ENCODE measurements around the gene NXT2. TPM values are rescaled to one million over a fixed set of nuclear protein-coding genes. Genes with fewer than 3 reads are reported as not detected.
"Not testable (repeated sequence)": the region's sequence is repeated elsewhere in the genome, so short reads cannot be mapped to it uniquely, and the experiment has no call there.

NXT2 gene
- polyA plus RNA-seq, 3 donors, result 4.2 to 22.5 (median 18.5) TPM

GRCh38 chrX:109553862-109554261 lies 17.2 kb downstream of the NXT2 start:
- no peaks in the 10 kb centered on the region for H3K4me1 ChIP-seq (ENCODE audit: control insufficient read depth in 1 of 2, insufficient read depth in 2 of 2, low read length in 2 of 2)
- no peaks in the 10 kb centered on the region for H3K79me2 ChIP-seq (ENCODE audit: insufficient read depth, low read length)
- Mint-ChIP-seq H3K27me3 (ENCODE audit: low read depth in 3 of 3) (peaks cover 0 to 3% (median 3%) of the 10 kb centered on the region in 3 donors), H3K9me3 (peaks cover 3 to 20% (median 14%) of the 10 kb centered on the region in 7 donors), H3K36me3 (no peaks in the 10 kb centered on the region), H3K4me1 (peaks cover under 1% of the 10 kb centered on the region), H3K27ac (no peak overlapping the region), H3K4me3 (no peak overlapping the region)
- no peak for DNase-seq
- H3K27ac ChIP-seq (ENCODE audit: low read depth in 1 of 2, low read length in 2 of 2), result no peak overlapping the region
- WGBS (ENCODE audit: insufficient coverage), result no CpG with 5 or more reads among the region's 1 CpG
- no peak overlapping the region for H3K4me3 ChIP-seq (replicated peaks in 1 of 3; ENCODE audit: low read depth in 2 of 3, low read length in 3 of 3)
- TF ChIP-seq CTCF (IDR thresholded peaks at IDR 0.05), result no peak
- H3K27me3 ChIP-seq (ENCODE audit: control insufficient read depth in 2 of 2, insufficient read depth in 2 of 2, low read length in 2 of 2), result no peaks in the 10 kb centered on the region
- no peak overlapping the region for H3K9ac ChIP-seq (ENCODE audit: insufficient read depth, low read length, poor library complexity, severe bottlenecking)
- no peaks in the 10 kb centered on the region for H3K36me3 ChIP-seq (replicated peaks in 1 of 2; ENCODE audit: control insufficient read depth in 1 of 2, insufficient read depth in 2 of 2, low read length in 2 of 2)
- H3K4me2 ChIP-seq (replicated peaks; ENCODE audit: extremely low read depth, low read length, poor library complexity, severe bottlenecking), result no peak overlapping the region
- H3K9me3 ChIP-seq (replicated peaks in 1 of 2; ENCODE audit: control insufficient read depth in 1 of 2, insufficient read depth in 1 of 2, low read length in 2 of 2), result peaks cover 0 to 5% of the 10 kb centered on the region in 2 donors
- intact Hi-C loops (cut with micrococcal nuclease), result no loop called here
- H4K20me1 ChIP-seq (ENCODE audit: insufficient read depth, low read length), result no peaks in the 10 kb centered on the region
- no peak overlapping the region for H2AFZ ChIP-seq (ENCODE audit: insufficient read depth, low read depth, low read length, poor library complexity, severe bottlenecking)

DNA sequence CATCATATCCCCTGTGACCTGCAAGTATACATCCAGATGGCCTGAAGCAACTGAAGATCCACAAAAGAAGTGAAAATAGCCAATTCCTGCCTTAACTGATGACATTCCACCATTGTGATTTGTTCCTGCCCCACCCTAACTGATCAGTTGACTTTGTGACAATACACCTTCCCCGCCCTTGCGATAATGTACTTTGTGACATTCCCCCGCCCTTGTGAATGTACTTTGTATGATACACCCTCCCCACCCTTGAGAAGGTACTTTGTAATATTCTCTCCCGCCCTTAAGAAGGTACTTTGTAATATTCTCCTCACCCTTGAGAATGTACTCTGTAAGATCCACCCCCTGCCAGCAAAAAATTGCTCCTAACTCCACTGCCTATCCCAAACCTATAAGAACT lies 39.4 kb downstream of the NXT2 start:
- peaks cover 7 to 13% (median 9%) of the 10 kb centered on the region in 7 donors for H3K9me3 Mint-ChIP-seq
- no CpG with 5 or more reads among the region's 4 CpGs for WGBS (ENCODE audit: insufficient coverage)

More for the DNA sequence above, 39.4 kb downstream of the NXT2 start:
- H3K4me1 Mint-ChIP-seq; H3K27me3 ChIP-seq (ENCODE audit: control insufficient read depth in 2 of 2, insufficient read depth in 2 of 2, low read length in 2 of 2); H3K36me3 Mint-ChIP-seq; H3K4me2 ChIP-seq (replicated peaks; ENCODE audit: extremely low read depth, low read length, poor library complexity, severe bottlenecking); H2AFZ ChIP-seq (ENCODE audit: insufficient read depth, low read depth, low read length, poor library complexity, severe bottlenecking); H3K9ac ChIP-seq (ENCODE audit: insufficient read depth, low read length, poor library complexity, severe bottlenecking); H3K4me1 ChIP-seq (ENCODE audit: control insufficient read depth in 1 of 2, insufficient read depth in 2 of 2, low read length in 2 of 2); H3K4me3 Mint-ChIP-seq; DNase-seq; H4K20me1 ChIP-seq (ENCODE audit: insufficient read depth, low read length); H3K27ac ChIP-seq (ENCODE audit: low read depth in 1 of 2, low read length in 2 of 2); intact Hi-C loops (cut with micrococcal nuclease); H3K27me3 Mint-ChIP-seq (ENCODE audit: low read depth in 3 of 3); H3K36me3 ChIP-seq (replicated peaks in 1 of 2; ENCODE audit: control insufficient read depth in 1 of 2, insufficient read depth in 2 of 2, low read length in 2 of 2); H3K9me3 ChIP-seq (replicated peaks in 1 of 2; ENCODE audit: control insufficient read depth in 1 of 2, insufficient read depth in 1 of 2, low read length in 2 of 2); H3K79me2 ChIP-seq (ENCODE audit: insufficient read depth, low read length); H3K4me3 ChIP-seq (replicated peaks in 1 of 3; ENCODE audit: low read depth in 2 of 3, low read length in 3 of 3): not testable (repeated sequence)
- H3K27ac Mint-ChIP-seq, result peak overlapping the region in 1 of 7 donors; percentile 45
